GM21619 (cell line): Measurements from ENCODE around the gene VAC14.

Source experiments
- ATAC-seq: cut with Tn5 transposase; IDR thresholded peaks from one replicate; pipeline ENCODE4 v1.9.1; 2021; ENCODE audit not compliant: unreplicated experiment

The VAC14 gene

DNA sequence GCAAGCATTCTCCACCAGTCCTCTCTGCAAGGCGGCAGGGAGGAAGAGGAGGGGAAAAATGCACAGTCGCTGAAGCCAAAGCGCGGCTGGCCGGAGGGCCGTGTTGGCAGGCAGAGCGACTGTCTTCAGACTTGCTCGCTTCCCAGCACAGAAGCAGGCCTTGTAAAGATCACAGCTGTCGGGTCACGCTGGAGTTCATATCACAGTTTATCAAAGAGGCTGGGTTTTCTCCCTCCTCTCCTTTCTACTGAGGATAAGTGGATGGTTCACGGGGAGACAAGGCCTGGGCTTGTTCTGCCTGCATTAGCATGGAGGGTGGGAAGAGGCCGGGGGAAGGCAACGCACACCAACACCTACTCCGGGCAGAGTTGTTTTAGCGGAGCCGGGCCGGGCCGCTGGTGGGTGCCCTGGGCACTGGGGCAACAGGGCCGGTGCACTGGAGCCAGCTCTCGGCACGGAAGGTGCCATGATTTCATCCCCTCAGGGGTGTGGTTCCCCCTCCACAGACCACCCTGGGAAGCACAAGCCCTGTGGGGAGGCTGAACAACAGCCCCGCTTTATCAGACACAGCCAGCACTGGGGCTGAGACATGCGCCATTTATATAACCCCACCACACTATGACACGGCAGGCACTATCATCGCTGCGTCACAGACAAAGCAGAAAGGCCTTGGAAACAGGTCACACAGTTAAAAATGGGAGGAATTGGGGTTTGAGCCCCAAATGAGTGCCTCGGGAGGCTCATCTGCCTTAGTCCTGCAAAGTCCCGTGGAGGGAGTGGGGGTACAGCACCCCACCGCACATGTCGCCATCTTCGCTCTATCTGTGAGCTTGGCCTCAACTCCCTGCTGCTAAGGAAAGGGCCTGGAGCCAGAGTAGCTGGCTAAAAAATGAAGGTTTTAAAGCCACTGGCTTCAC lies 74.8 kb downstream of the VAC14 start:
- ATAC-seq: no peak

DNA sequence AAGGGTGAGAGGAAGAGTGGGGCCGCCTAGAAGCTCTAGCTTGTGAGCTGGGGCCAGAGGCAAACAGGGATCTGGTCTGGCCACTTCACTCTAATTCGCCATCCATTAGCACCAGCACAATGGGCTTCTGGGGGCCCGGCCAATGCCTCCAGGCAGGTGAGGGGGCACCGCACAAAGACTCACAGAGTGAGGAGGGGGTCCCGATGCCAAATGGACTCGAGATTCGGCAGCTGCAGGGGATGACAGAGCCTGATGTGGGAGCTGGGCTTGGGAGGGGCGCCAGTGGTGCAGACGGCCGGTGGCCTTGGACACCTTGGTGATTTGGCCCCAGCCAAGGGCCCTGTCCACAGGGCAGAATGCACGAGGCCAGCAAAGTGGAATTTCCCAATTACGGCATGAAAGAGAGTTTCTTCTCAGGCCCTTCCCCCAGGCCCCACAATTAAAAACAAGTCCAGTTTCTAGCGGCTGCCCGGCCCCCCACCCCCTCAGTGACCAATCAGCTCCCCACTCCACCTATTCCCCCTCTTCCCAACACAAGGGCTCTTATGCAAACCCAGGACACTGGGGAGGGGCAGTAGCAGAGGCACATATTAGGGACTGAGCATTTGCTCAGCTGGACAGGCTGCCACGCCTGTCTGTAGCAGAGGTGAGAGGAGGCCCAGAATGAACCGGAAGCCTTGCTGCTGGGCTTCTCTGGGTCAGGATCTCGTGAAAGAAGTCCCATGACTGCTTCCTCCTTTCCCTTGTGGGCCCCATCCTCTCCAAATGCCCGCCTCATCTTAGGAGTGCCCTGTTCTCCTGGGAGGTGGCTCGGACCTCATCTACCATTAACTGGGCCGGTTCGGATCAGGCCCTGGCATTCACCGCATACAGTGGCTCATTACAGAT lies 75.7 kb downstream of the VAC14 start:
- ATAC-seq: no peak

DNA sequence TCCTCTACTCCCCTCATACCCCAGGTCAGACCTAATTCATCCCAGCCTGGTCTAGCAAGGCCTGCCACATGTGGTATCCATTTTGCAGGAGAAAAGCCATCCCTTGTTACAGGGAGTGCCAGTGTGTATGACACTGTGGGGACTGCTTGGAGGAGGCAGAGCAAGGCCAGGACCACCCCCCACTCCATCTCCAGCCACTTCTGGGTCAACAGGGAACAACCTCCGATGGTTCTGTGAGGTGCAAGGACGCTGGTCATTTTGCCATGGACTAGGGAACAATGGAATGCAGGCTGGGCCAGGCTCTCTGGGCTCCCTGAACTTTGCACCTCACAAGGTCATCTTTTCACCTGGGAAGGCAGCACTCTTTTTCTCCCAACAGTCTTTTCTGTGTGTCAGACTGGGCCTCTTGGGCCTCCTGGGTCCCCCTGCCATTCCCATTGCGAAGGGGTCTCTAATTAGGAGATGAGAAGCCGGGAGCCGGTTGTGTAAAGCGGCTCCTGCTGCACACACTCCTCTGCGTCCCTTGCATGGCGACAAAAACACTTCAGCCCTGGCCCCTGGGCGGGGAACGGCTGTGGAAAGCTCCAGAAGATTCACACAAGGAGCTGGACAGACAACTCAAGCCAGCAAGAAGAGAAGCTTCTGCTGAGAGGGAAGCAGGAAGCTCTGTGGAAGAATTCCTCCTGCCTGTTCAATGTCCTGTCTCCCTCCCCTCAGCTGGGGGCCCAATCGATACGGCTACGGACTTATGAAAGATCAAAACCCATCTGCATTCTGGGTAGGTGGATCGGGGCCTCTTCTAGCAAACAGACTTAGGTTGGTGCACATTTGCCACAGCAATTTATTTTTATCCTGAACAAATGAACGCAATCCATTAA lies 76.6 kb downstream of the VAC14 start:
- no peak for ATAC-seq

DNA sequence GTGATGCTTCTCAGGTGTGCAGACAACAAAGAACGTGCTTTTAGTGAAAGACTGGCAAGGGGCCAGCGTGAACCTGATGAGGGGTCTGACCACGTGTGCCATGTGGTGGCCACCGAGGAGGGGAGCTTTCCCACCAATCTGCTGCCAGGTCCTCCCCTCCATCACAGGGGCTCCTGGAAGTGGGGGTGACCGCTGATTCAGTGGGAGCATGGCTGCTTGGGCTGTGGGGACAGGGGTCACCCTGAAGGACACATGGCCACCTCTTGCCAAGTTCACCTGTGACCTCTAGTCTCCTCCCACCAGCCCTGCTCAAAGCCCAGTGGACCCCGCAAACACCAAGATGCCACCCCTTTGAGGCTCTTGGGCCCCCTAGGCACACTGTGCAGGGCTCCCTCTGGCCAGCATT lies 77.2 kb downstream of the VAC14 start:
- ATAC-seq: no peak

DNA sequence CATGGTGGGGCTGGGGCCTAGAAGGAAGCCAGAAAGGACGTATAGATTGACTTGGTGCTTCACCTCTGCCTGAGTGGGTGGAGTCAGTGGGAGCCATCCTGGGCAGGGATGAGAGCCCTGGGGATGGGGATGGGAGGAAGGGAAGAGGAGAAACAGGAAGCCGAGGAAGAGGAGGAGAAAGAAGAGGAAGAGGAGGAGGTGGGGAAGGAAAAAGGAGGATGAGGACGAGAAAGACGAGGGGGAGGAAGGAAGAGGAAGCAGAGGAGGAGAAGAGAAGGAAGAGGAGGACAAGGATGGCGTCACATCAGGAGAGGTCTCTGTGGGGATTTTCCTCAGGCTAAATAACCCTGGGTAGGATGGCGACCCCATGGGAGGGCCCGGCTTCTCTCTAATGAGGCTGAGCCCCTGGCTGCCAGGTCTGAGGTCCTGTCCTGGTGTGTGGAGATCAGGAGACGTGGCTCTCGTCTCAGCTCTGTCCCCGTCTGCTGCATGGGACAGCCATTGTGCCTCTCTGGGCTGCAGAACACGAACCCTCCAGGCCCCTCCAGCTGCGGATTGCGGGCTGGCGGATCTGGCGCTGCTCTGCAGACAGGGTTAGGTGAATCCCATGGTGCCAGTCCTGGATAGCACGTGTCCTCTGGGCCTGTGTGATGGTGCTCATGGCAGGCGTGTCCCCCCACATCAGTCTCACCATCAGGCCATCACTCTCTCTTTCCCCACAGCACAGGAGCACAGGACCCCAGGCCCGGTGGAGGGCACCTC lies 79.6 kb downstream of the VAC14 start:
- no peak for ATAC-seq

DNA sequence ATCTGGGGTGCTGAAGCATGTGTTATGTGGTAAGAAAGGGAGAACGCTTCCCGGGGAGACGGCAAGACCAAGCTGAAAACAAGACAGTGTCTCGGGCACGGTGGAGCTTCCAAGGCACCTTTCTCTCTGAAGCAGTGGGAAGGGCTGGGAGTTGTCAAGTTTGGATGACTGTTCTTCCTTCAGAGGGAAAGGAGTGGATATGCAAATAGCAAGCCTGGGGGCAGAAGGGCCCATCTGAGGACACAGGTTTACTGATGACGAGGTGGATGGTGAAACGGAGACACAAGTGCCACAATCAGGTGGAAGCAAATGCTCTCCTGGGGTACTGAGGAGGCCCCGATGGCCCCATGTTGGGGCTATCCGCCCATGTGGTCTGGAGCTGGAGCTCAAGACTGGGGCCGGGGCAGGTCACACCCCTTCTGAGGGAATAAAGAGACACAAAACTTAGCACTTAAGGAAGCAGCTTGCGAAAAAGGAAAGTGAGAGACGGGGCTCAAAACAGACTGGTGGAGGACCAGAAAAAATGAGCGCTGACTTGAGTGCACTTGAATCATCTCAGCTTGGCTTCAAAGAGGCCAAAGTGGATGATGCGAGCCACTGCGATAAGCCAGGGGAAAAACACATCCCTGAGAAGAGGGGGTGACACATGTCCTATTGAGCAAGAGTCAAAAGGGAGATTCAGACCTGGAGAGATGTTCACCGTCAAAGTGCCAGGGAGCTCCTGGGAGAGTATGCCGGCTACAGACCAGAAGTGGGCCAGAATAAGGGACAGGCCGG lies 80.3 kb downstream of the VAC14 start:
- ATAC-seq: no peak

DNA sequence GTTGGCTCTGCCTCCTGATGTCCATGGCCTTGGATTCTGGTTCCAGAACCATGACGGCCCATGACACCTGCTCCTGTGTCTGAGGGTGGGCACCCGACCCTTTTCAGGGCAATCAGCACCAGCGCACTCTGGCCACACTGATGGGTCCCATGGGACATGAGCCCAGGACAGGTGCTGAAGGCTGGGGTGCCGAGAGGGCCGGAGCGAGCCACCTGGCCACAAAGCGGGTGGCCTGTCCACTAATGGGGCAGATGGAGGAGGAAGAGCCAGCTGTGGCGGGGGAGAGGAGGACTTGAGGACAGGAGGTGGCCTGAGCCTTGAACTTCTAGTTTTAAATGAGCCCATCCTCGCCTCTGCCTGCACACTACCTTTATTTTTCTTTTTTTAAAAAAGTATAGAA lies 83.9 kb downstream of the VAC14 start:
- ATAC-seq: no peak

DNA sequence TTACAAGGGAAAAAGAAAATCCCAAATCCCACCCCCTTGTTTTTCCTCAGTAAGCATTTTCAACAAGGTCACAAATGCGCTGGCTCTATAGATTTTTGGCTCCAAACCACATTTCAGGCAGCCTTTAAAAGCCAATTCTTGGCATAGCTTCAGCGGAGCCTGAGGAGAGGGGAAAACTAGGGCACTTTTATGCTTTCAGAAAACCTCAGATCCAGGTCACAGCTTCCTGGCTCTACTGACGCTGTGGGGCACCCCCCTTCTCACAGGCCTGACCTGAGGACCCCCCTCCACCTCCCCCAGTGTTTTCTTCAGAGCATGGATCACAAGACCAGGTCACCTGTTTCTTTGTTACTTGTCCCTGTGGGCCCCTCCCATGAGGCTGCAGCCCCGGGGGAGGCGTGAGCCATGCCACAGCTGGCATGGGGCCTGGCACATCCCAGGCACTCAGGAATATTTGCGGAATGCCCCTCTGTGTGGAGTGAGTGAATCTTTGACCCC lies 85.0 kb downstream of the VAC14 start:
- ATAC-seq: no peak

DNA sequence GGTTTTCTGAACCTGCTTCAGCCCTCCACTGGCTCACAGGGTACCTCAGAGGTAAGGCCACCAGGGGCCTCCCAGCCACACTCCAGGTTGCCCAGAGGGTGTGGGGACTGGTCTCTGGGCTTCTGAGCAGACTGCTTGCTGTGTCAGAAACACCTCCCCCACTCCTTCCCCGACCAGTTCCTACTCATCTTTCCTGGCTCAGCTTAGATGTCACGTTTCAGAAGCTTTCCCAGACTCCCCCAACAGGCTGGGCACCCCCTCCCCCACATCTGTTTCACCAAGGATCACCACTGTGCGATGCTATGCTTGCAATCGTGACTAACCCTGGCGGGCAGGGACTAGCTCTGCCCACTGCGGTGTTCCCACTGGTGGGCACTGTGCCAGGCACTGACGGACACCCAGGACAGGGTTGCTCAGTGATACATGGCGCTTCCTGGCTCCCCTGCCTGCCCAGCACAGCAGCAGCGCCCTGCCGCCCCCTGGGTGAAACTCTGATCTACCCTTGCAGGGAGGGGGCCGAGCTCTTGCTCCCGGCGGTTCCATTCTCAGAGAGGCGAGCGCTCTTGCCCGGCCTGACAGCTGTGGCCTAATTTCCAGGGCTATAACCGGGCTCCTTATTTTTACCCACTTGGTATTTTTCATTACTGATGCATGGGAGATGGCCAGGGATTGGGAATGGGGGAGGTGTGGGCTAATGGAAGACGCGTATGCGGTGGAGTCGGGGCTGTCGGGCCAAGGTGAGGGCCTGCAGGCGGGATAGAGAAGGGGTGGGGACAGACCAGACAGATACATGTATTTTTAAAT lies 85.7 kb downstream of the VAC14 start:
- no peak for ATAC-seq

DNA sequence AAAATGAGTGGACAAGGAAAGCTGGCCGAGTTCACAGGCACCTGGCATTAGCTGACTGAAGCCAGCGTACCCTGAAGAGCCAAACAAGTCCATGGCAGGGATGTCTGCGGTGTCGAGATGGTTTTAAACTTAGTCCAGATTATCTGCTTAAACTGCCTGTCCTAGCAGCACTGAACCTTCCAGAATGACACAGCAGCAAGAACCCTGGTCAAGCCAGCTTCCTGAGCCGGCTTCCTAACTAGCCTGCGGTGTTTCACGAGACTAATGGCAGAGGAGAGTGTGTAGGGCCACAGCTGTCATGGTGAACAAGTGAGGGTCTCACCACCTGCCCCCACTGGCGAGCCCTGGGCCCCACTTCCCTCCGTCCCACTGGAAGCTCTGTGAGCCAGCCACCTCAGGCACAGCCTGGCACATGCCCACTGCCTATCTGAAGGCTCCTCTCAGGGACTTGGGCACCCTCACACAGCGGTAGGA lies 86.3 kb downstream of the VAC14 start:
- ATAC-seq: no peak

DNA sequence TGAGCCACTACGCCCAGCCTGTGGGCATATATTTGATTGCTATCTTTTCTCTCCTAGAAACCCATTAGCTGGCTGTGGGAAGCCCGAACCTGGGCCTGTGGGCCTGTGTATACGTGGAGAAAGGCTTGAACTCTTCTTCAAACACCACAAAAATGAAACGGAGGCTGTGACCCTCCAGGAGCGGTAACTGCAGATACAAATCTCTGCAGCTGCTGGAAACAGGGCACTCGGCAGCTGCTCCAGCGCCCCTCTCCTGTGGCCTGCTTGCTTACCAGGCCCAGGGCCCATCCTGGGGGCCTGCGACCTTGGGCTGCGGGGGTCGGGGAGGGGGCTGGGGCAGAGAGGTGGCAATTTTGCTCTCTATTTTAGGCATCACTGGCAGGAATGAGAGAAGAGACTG lies 87.1 kb downstream of the VAC14 start:
- ATAC-seq: no peak

DNA sequence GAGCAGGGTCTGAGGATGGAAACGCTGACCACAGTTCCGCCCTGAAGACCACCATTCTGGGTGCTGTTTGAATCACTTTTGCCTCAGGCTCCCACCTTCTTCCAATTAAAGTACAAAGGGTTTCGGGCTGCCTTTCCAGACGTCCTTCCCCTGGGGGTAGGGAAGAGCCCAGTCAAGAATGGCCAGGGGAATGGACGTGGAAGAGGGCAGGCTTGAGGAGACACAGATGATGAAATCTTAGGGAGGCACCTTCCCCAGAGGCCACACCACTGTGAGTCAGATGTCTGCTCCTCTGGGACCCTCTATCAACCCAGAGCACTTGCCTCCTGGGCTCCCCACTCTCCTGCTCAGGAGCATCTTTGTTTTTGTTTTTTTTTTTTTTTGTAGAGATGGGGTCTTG lies 87.6 kb downstream of the VAC14 start:
- ATAC-seq: no peak

DNA sequence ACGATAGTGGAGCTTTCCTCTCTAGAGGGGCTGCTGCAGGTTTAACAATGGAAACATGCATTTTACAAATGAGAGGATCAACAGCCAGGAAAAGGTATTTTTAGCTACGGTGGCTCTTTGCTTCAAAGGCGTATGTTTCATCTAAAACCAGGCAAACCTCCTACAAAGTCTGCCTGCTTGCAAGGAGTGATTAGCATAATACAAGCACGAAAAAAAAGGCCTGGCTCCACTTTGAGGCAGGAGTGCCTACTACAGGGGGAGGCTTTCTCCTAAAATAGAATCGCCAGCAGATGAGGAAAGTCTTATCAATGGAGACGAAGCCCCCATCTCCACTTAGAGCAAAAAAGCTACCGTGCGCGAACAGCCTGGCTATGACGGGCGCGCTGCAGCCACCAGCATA lies 88.0 kb downstream of the VAC14 start:
- no peak for ATAC-seq

DNA sequence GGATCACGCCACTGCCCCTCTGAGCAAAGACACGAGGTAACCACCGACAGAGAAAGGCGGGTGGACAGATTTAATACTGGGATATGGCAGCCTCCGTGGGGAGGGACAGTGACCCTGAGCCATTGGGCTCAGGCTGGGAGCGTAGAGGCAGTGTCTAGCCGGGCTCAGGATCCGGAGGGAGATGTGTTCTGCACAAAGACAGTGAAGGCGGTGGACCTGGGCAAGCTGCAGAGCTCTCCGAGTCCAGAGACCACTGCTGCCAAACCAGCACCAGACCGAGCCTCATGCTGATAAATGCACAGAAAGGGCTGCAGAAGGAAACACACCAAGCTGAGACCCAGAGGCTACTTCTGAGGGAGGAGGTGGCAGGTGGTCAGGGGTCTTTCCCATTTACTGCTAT lies 88.6 kb downstream of the VAC14 start:
- no peak for ATAC-seq

DNA sequence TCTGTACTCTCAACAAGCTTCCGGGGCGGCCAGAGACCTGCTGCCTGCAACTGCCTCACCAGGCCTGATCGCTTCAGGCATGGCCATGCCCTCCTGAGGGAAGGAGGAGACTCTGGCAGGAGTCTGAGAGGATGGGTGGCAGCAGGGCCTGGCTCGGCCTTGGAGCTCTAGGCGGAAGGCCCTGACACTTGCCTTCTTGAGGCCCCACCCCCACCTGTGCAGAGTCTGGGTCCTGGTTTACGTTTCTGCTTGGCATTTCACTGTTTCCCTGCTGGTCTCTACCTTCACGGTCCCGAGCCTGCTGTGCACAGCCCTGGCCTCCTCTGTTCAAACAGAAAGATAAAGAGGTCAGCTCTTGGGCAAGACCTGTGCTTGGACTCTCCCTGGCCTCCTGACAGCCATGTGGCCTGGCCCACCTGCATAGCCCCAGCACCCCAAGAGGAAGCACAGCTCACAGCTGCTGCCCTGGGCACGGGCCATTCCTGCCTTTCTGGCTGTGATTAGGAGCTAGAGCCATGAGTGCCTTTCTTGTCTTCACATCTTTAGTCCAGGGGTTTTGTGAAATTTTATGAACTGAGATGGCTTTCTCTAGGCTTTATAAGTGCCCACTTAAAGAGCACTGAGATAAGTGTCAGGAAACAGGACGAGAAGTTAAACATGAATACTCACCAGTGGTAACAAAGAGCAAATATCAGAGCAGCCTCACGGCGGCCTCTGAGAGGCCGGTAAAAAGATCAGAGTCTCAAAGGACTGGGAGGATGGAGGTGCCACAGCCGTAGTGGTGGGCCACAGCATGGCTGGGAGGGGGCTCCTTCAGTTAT lies 89.5 kb downstream of the VAC14 start:
- ATAC-seq: no peak

DNA sequence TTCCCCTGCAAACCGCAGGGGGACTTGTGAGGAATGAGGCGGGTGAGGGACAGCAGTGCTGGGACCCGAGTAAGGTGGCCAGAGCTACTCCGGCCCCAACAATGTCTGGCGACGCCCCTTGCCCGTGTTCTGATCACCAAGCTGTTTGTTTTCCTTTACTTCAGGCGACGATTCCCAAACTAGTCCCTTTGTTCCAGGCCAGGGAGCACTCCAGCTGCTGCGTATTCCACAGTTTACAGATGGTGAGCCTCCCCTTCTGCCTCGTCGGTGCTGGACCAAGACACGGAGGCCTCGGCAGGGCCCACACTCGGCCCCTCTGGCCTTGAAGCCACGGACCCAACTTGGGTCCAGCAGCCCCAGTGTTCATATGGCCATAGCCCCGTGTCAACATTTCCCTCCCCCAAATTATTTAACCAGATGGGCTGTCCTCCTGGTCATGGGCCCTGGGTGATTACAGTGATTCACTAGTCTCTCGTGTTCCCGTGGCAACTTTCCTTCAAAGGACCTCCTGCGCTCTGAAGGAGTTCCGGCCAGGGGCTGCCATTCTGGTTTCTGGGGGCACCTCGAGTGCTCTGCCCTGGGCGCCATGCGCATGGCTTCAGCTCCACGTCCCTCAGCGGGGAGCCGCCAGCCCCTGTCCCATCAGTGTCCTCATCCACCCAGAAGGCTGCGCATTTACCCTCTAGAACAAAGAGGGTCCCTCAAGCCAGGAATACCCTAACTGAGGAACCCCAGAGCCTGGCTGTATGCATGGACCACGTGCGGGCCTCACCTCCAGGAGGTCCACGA lies 90.3 kb downstream of the VAC14 start:
- ATAC-seq: no peak

DNA sequence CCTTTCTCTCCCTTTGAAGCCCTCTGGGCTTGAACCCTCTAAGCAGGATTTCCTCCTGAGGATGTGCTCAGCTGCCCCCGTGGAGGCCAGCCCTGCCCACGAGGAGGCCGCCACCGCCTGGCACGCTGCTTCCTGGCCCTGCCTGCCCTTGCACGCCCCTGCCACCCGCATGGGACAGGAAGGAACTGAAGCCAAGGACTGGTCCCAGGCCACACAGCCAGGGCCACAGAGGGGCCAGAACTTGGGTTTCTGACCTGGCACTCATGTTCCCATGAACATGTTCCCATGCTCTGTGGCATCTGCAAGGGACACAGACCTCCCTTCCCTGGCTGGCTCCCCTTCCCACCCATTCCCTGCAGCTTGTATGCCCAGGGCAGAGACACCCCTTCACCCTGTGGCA lies 91.0 kb downstream of the VAC14 start:
- ATAC-seq: no peak
